DND-41 (cell line): ENCODE data around the gene GABRG2.

Experiments used
- ATAC-seq: fragments of 200-7000 bp; cut with Tn5 transposase; 3 replicates; pipeline ENCODE4 v1.9.1; 2021; ENCODE audit warnings: low read depth; ENCODE audit not compliant: insufficient read depth
- DNase-seq: peaks from one replicate; pipeline ENCODE4 v3.0.0-alpha.2; 2020
- H2AFZ ChIP-seq: 2 replicates; pipeline ENCODE4 v1.6.0; 2012; ENCODE audit warnings: low read depth, low read length
- H3K27ac ChIP-seq: 2 replicates; pipeline ENCODE4 v1.5.1; 2012; ENCODE audit warnings: low read length, inconsistent platforms
- H3K27me3 ChIP-seq: fragments of 200-600 bp; sonication (generic); 2 replicates; pipeline ENCODE4 v1.6.0; 2012; ENCODE audit warnings: low read length, mild to moderate bottlenecking, inconsistent platforms; ENCODE audit not compliant: insufficient read depth, poor library complexity
- H3K36me3 ChIP-seq: 2 replicates; pipeline ENCODE4 v1.5.1; 2012; ENCODE audit warnings: low read length, inconsistent platforms; ENCODE audit not compliant: insufficient read depth
- H3K4me1 ChIP-seq: 2 replicates; pipeline ENCODE4 v1.5.1; 2012; ENCODE audit warnings: mild to moderate bottlenecking, low read length; ENCODE audit not compliant: insufficient read depth
- H3K4me2 ChIP-seq: 2 replicates; pipeline ENCODE4 v1.6.0; 2012; ENCODE audit warnings: mild to moderate bottlenecking, moderate library complexity, low read length, inconsistent platforms; ENCODE audit not compliant: insufficient read depth
- H3K4me3 ChIP-seq, 2 experiments: fragments of 200-600 bp in 1 of 2; shearing (Covaris generic) in 1 of 2; 2 replicates each; pipeline ENCODE4 v1.5.1; 2012 to 2016; ENCODE audit warnings: inconsistent platforms in 2 of 2, low read length in 2 of 2, mild to moderate bottlenecking in 2 of 2, low read depth in 1 of 2, moderate library complexity in 1 of 2
- H3K79me2 ChIP-seq: 2 replicates; pipeline ENCODE4 v1.6.0; 2012; ENCODE audit warnings: low read length, inconsistent platforms; ENCODE audit not compliant: insufficient read depth
- H3K9ac ChIP-seq: 2 replicates; pipeline ENCODE4 v1.6.0; 2012; ENCODE audit warnings: low read depth, mild to moderate bottlenecking, inconsistent platforms, low read length, moderate library complexity
- H3K9me3 ChIP-seq: 2 replicates; pipeline ENCODE4 v1.5.1; 2012; ENCODE audit warnings: low read length, moderate library complexity, mild to moderate bottlenecking, inconsistent platforms; ENCODE audit not compliant: insufficient read depth, severe bottlenecking
- H4K20me1 ChIP-seq: 2 replicates; pipeline ENCODE4 v1.6.0; 2012; ENCODE audit warnings: low read length; ENCODE audit not compliant: insufficient read depth
- EZH2 ChIP-seq: IDR thresholded peaks from 3 replicates; pipeline ENCODE4 v1.6.1; 2012; ENCODE audit warnings: borderline replicate concordance, low read depth, mild to moderate bottlenecking, moderate library complexity, low read length, inconsistent platforms; ENCODE audit not compliant: severe bottlenecking
- TF ChIP-seq, protein P1 (sequence below): IDR thresholded peaks from 2 replicates; pipeline ENCODE4 v1.5.1; 2012; ENCODE audit warnings: borderline replicate concordance, low read length, moderate library complexity, mild to moderate bottlenecking; ENCODE audit not compliant: poor library complexity, severe bottlenecking; ENCODE audit errors: extremely low read depth

GABRG2 gene

DNA sequence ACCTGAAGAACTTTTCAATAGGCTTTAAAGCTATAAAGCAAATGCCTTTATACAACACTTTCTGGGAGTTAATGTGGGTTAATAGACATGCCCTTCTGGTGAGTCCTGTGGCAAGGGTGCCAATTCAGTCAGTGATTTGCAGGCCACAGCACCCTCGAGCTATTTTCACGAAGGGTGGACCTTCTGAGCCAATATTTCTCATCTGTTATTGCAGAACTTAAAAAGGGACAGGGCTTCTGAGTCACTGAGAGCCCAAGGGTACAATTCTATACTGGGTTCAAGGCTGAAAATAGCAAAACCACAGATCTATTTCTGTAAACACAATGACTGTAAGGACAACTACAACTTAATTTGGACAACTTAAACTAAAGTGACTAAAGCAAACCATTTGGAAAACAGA, 92.8 kb downstream of the GABRG2 start:
- Histone ChIP-seq H4K20me1 (no peaks in the 10 kb centered on the region), H3K4me3 (no peak overlapping the region), H3K27me3 (no peaks in the 10 kb centered on the region), H3K4me2 (no peak overlapping the region), H3K36me3 (no peaks in the 10 kb centered on the region), H3K4me1 (no peaks in the 10 kb centered on the region), H3K9me3 (peaks cover 1% of the 10 kb centered on the region), H3K9ac (no peak overlapping the region), H3K27ac (no peak overlapping the region), H3K79me2 (no peaks in the 10 kb centered on the region), H2AFZ (no peak overlapping the region)
- DNase-seq (no peak), ATAC-seq (no peak)
- TF ChIP-seq, protein P1, sequence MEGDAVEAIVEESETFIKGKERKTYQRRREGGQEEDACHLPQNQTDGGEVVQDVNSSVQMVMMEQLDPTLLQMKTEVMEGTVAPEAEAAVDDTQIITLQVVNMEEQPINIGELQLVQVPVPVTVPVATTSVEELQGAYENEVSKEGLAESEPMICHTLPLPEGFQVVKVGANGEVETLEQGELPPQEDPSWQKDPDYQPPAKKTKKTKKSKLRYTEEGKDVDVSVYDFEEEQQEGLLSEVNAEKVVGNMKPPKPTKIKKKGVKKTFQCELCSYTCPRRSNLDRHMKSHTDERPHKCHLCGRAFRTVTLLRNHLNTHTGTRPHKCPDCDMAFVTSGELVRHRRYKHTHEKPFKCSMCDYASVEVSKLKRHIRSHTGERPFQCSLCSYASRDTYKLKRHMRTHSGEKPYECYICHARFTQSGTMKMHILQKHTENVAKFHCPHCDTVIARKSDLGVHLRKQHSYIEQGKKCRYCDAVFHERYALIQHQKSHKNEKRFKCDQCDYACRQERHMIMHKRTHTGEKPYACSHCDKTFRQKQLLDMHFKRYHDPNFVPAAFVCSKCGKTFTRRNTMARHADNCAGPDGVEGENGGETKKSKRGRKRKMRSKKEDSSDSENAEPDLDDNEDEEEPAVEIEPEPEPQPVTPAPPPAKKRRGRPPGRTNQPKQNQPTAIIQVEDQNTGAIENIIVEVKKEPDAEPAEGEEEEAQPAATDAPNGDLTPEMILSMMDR: no peak
- no peak for TF ChIP-seq EZH2

- H3K79me2 ChIP-seq: no peaks in the 10 kb centered on the region
- H3K4me2 ChIP-seq: no peak overlapping the region
- no peaks in the 10 kb centered on the region for H3K27me3 ChIP-seq
- H3K27ac ChIP-seq: no peak overlapping the region
- H4K20me1 ChIP-seq: no peaks in the 10 kb centered on the region
- H2AFZ ChIP-seq: no peak overlapping the region
- no peaks in the 10 kb centered on the region for H3K4me1 ChIP-seq
- peaks cover 9% of the 10 kb centered on the region for H3K9me3 ChIP-seq
- no peak for ATAC-seq
- TF ChIP-seq EZH2: no peak
- TF ChIP-seq, protein P1: no peak
- no peaks in the 10 kb centered on the region for H3K36me3 ChIP-seq
- no peak for DNase-seq
- no peak overlapping the region for H3K4me3 ChIP-seq
- no peak overlapping the region for H3K9ac ChIP-seq
Observed at GRCh38 chr5:162163663-162164062, 96.1 kb downstream of the GABRG2 start.

GRCh38 chr5:162174358-162174974, 106.9 kb downstream of the GABRG2 start:
- Histone ChIP-seq H3K9ac (no peak overlapping the region), H3K4me3 (no peak overlapping the region), H3K27ac (no peak overlapping the region), H3K4me2 (no peak overlapping the region), H3K27me3 (no peaks in the 10 kb centered on the region), H3K36me3 (no peaks in the 10 kb centered on the region), H3K9me3 (no peaks in the 10 kb centered on the region), H3K4me1 (no peaks in the 10 kb centered on the region), H4K20me1 (no peaks in the 10 kb centered on the region), H2AFZ (no peak overlapping the region), H3K79me2 (no peaks in the 10 kb centered on the region)
- DNase-seq (no peak), ATAC-seq (no peak)
- no peak for TF ChIP-seq EZH2
- TF ChIP-seq, protein P1: no peak
